Keratinocyte (primary cell): ENCODE results near the gene R3HCC1L.

Experiments
- CTCF ChIP-seq, 3 experiments: IDR thresholded peaks in 1 of 3; conservative IDR thresholded peaks in 1 of 3; optimal IDR thresholded peaks in 1 of 3; 2 replicates in 2 of 3; 3 replicates in 1 of 3; pipeline versions ENCODE3 to v1.5.1; 2011; ENCODE audit warnings: low read length in 3 of 3, mild to moderate bottlenecking in 3 of 3, moderate library complexity in 2 of 3, control low read depth in 1 of 3, inconsistent platforms in 1 of 3; ENCODE audit not compliant: insufficient read depth in 2 of 3; ENCODE audit errors: extremely low read depth in 1 of 3
- EZH2 ChIP-seq: IDR thresholded peaks from one replicate; pipeline ENCODE4 v1.6.1; 2012; ENCODE audit warnings: inconsistent platforms, mild to moderate bottlenecking, low read length, moderate library complexity

DNA sequence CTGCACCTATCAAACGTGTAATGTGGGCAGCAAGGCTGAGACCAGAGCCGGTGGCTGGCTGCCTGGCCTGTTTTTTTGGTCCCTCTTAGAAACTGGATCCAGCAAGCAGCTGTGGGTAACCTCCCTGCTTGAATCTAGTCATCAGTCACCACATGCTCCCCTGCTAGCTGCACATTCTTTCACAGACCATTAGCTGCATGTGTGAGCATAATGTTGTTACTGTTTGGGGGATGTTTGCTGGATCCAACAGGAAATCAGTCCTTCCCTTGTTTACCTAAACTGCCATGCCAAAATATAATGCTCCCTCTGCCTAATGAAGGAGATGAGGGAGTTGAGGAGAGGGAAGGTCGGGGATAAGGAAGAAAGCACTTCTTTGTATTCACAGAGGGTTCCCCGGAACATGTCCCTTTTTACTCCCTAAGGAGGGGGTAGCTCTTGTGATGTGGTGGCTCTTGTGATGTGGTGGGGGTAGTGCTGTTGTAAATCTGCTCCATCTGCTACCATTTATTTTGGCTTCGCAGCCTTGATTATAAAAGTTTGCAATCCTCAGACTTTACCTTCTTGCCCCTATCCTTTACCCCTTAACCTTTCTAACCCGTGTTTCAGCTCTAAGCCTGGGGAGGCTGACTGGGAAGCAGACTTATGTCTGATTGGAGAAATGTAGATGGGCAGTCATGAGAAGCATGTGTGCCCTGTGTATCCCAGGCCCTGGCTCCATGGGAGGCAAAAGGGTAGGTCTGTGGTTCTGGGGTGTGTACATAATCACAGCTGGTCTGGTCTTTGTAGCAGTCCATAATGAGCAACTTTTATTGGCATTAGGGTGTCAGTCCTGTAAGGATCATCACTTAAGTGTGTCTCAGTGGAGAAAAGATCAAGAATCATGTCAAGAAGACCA, 112.7 kb downstream of the R3HCC1L start:
- no peak for TF ChIP-seq CTCF (optimal IDR thresholded peaks at IDR 0.05 in 1 of 3, IDR thresholded peaks at IDR 0.05 in 1 of 3, conservative IDR thresholded peaks at IDR 0.05 in 1 of 3; ENCODE audit: extremely low read depth in 1 of 3, insufficient read depth in 2 of 3, low read length in 3 of 3)
- TF ChIP-seq EZH2: no peak
